Astrocyte of the cerebellum (primary cell): ENCODE measurements around the gene ITPR2.
"Not testable (repeated sequence)": the region's sequence is repeated elsewhere in the genome, so short reads cannot be mapped to it uniquely, and the experiment has no call there.

Source experiments
- DNase-seq: peaks from one replicate; pipeline ENCODE4 v3.0.0-alpha.2; 2011; ENCODE audit warnings: low read depth
- H3K4me3 ChIP-seq: 2 replicates; pipeline ENCODE4 v1.5.1; 2011; ENCODE audit warnings: mild to moderate bottlenecking, low read depth, low read length, moderate library complexity
- CTCF ChIP-seq: IDR thresholded peaks from 2 replicates; pipeline ENCODE4 v1.5.1; 2012; ENCODE audit warnings: low read length, low read depth, moderate library complexity, mild to moderate bottlenecking; ENCODE audit errors: missing control alignments
- in situ Hi-C: cut with HindIII; loops from 2 replicates; pipeline ENCODE4 v1.10.0; 2017; ENCODE audit warnings: low sequenced_read_pairs

Gene ITPR2

DNA sequence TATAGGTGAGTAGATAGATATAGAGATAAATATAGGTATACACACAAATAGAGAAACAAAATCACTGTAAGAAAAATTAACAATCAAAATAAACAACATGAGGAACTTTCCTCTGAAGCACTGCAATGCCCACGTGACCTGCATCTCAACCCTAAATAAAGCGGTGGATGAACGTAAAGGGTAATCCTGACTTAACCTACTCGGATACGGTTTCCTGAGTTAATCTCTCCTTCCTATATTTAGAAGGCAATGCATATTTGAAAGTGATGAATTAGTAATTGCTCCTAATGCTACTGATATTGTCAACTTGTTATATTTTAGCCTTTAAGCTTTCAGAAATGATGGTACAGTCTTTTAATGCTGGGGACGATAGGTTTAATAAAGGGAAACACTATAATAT is 221.4 kb downstream of the ITPR2 start:
- TF ChIP-seq CTCF: no peak

DNA sequence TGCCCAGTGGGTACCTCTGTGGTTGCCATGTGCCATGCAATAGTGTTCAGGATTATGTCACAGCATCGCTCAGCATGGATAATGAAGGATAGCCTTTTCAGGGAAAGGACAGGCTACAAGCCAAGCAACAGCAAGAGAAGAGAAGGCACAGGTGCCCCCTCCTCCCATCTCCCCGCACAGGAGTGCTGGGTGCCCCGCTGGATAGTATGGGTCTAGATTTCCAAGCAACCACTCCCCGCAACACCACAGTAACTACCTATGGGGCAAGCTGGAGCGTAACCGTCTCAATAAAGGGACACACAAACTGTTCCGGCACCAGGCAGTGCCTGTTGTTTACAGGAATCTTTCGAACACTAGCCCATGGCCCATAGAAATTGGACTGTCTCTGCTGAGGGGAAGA is 222.2 kb downstream of the ITPR2 start:
- DNase-seq: no peak
- in situ Hi-C loops: no loop called here
- TF ChIP-seq CTCF: no peak

More for the DNA sequence above, 221.4 kb downstream of the ITPR2 start:
- in situ Hi-C loops: no loop called here
- H3K4me3 ChIP-seq: no peak overlapping the region
- DNase-seq: no peak

DNA sequence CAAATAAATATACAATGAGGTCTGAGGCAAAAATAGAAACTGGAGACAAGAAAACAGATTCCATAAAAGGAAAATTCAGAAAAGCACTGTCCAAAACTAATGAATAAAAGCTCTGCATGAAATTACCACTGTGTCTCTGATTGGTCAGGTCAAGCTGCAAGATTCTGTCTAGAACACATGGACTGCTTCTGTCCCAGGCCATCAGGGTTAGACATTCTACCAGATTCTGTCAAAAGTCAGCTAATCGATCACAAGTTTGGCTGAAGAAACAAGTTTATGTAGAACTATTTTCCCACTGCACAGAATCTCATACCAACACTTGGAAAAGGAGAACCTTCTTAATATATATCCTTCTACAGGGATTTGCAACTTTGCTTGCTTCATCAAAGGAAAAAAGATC is 223.0 kb downstream of the ITPR2 start:
- DNase-seq: no peak
- in situ Hi-C loops: no loop called here
- no peak overlapping the region for H3K4me3 ChIP-seq
- TF ChIP-seq CTCF: no peak

More for the DNA sequence above, 222.2 kb downstream of the ITPR2 start:
- H3K4me3 ChIP-seq: no peak overlapping the region

DNA sequence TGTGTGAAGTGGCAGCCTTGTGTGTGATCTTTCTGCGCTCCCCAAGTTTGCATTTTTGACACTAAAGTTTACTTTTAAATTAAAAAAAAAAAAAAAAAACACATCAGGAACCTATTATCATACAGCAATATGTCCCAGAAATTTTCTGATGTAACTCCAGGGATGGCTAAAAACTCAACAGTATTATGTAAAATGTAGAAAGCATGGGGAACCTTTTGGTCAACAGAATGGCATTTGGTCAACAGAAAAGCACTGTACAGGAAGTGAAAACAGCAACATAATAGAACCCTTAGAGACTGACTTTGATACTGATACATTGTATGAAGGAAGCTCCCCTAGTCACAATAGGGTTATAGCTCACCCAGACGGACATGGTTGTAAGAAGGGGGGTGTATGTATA is 224.3 kb downstream of the ITPR2 start:
- in situ Hi-C loops: no loop called here
- no peak overlapping the region for H3K4me3 ChIP-seq
- DNase-seq: no peak
- no peak for TF ChIP-seq CTCF

- no peak overlapping the region for H3K4me3 ChIP-seq
- no peak for TF ChIP-seq CTCF
- DNase-seq: no peak
- in situ Hi-C loops: no loop called here
These were observed 224.7 kb downstream of the ITPR2 start for GRCh38 chr12:26608273-26608672.

- in situ Hi-C loops: no loop called here
- TF ChIP-seq CTCF: no peak
These were observed 226.1 kb downstream of the ITPR2 start for GRCh38 chr12:26606911-26607310.

GRCh38 chr12:26604813-26605212 is 228.2 kb downstream of the ITPR2 start:
- DNase-seq, in situ Hi-C loops, H3K4me3 ChIP-seq: not testable (repeated sequence)

More at GRCh38 chr12:26606911-26607310, 226.1 kb downstream of the ITPR2 start:
- H3K4me3 ChIP-seq: no peak overlapping the region
- no peak for DNase-seq
